GM12878 (cell line): Measurements from ENCODE around the gene NEK7. TPM values are rescaled to one million over a fixed set of nuclear protein-coding genes. Genes with fewer than 3 reads are reported as not detected.

Experiments
- ATAC-seq: fragments of 200-7000 bp; cut with Tn5 transposase; 3 replicates; pipeline ENCODE4 v1.9.1; 2020; ENCODE audit warnings: mild to moderate bottlenecking, moderate library complexity
- BruUV-seq: library from RNA; stranded (reverse); fragments of 400-500 nt; replicated peaks from 2 replicates; lab custom pipeline; 2021; lab: Mats Ljungman, UMichigan
- CTCF ChIA-PET: fragments of 300-600 bp; sonication (Branson Sonifier 250); formaldehyde crosslinking; extraction: SDS; loops from one replicate; lab custom pipeline; 2021; ENCODE audit warnings: inconsistent platforms; lab: Yijun Ruan, JAX
- POLR2A ChIA-PET: fragments of 350-600 bp; formaldehyde crosslinking; extraction: SDS; loops from one replicate; lab custom pipeline; 2021; ENCODE audit warnings: inconsistent platforms; lab: Charles Lee
- RAD21 ChIA-PET: fragments of 300-600 bp; sonication (Branson Sonifier 250); formaldehyde crosslinking; loops from one replicate; lab custom pipeline; 2023; ENCODE audit warnings: antibody characterized with exemption; ENCODE audit not compliant: unreplicated experiment; lab: Charles Lee
- SMC1A ChIA-PET: fragments of 300-600 bp; sonication (Branson Sonifier 250); formaldehyde crosslinking; loops from one replicate; lab custom pipeline; 2023; ENCODE audit not compliant: unreplicated experiment, uncharacterized antibody; lab: Charles Lee
- DNase-seq: peaks from one replicate; pipeline ENCODE4 v3.0.0-alpha.2; 2011; ENCODE audit warnings: low read depth, low spot score
- FAIRE-seq: peaks from 3 replicates; lab custom pipeline; 2011; peaks lifted over from hg19 to GRCh38; lab: Jason Lieb, UNC
- H2AFZ ChIP-seq: 2 replicates; pipeline ENCODE4 v1.6.0; 2011; ENCODE audit warnings: low read depth, low read length, control low read depth; ENCODE audit not compliant: control insufficient read depth
- H3K27ac ChIP-seq: 2 replicates; pipeline ENCODE4 v1.5.1; 2011; ENCODE audit warnings: control low read depth; ENCODE audit not compliant: control insufficient read depth, insufficient read depth
- H3K27me3 ChIP-seq, 2 experiments: replicated peaks in 1 of 2; 2 replicates each; pipeline versions ENCODE4 v1.6.0 to v1.6.1; 2011; ENCODE audit warnings: low read length in 1 of 2; ENCODE audit not compliant: control insufficient read depth in 2 of 2, insufficient read depth in 2 of 2
- H3K36me3 ChIP-seq, 2 experiments: 2 replicates each; pipeline ENCODE4 v1.5.1; 2011; ENCODE audit warnings: low read length in 1 of 2; ENCODE audit not compliant: control insufficient read depth in 2 of 2, insufficient read depth in 2 of 2
- H3K4me1 ChIP-seq: 2 replicates; pipeline ENCODE4 v1.6.1; 2011; ENCODE audit warnings: mild to moderate bottlenecking, low read length, moderate library complexity, mixed read lengths; ENCODE audit not compliant: control insufficient read depth, insufficient read depth
- H3K4me2 ChIP-seq: 2 replicates; pipeline ENCODE4 v1.6.0; 2011; ENCODE audit warnings: control low read depth; ENCODE audit not compliant: control insufficient read depth, insufficient read depth
- H3K4me3 ChIP-seq: fragments of 200-600 bp; sonication (generic); 2 replicates; pipeline ENCODE4 v1.5.1; 2016
- H3K79me2 ChIP-seq: 2 replicates; pipeline ENCODE4 v1.6.0; 2011; ENCODE audit warnings: low read length; ENCODE audit not compliant: control insufficient read depth, insufficient read depth
- H3K9ac ChIP-seq: 2 replicates; pipeline ENCODE4 v1.8.0; 2011; ENCODE audit warnings: low read length, control low read depth, mixed read lengths; ENCODE audit not compliant: control insufficient read depth, insufficient read depth
- H3K9me3 ChIP-seq: replicated peaks from 3 replicates; pipeline ENCODE4 v1.5.1; 2011; ENCODE audit warnings: mild to moderate bottlenecking, low read length; ENCODE audit not compliant: control insufficient read depth, insufficient read depth
- H4K20me1 ChIP-seq: 2 replicates; pipeline ENCODE4 v1.6.0; 2011; ENCODE audit not compliant: control insufficient read depth, insufficient read depth
- BMI1 ChIP-seq: fragments of 450-650 bp; IDR thresholded peaks from 2 replicates; pipeline ENCODE4 v1.6.1; 2016; ENCODE audit warnings: mild to moderate bottlenecking, moderate library complexity, borderline replicate concordance
- EZH2 ChIP-seq: IDR thresholded peaks from 2 replicates; pipeline ENCODE4 v1.6.1; 2012; ENCODE audit warnings: low read depth, mild to moderate bottlenecking, control low read depth, inconsistent platforms, low read length, borderline replicate concordance; ENCODE audit not compliant: control insufficient read depth
- GABPA ChIP-seq: IDR thresholded peaks from 2 replicates; pipeline ENCODE4 v1.6.1; 2014; ENCODE audit warnings: antibody characterized with exemption, low read depth, mild to moderate bottlenecking, inconsistent platforms
- HDGF ChIP-seq: fragments of 450-650 bp; IDR thresholded peaks from 2 replicates; pipeline ENCODE4 v1.6.1; 2016; ENCODE audit warnings: antibody characterized with exemption
- IKZF2 ChIP-seq, 2 experiments: fragments of 450-650 bp; IDR thresholded peaks; 2 replicates each; pipeline ENCODE4 v1.6.1; 2017; ENCODE audit warnings: mild to moderate bottlenecking in 2 of 2, moderate library complexity in 2 of 2
- IRF3 ChIP-seq: fragments of 450-650 bp; IDR thresholded peaks from 2 replicates; pipeline ENCODE4 v1.6.1; 2014; ENCODE audit warnings: mild to moderate bottlenecking
- LARP7 ChIP-seq: fragments of 450-650 bp; IDR thresholded peaks from 2 replicates; pipeline ENCODE4 v1.6.1; 2017; ENCODE audit warnings: mild to moderate bottlenecking
- NFYA ChIP-seq: IDR thresholded peaks from 2 replicates; pipeline ENCODE4 v1.6.1; 2011; ENCODE audit warnings: low read depth, mild to moderate bottlenecking, low read length, improper control_type of control experiment, borderline replicate concordance
- NR2C2 ChIP-seq: IDR thresholded peaks from 2 replicates; pipeline ENCODE4 v1.6.1; 2011; ENCODE audit warnings: borderline replicate concordance, low read depth; ENCODE audit not compliant: control insufficient read depth, insufficient read length
- PML ChIP-seq: IDR thresholded peaks from 2 replicates; pipeline ENCODE4 v1.6.1; 2012; ENCODE audit warnings: low read length, inconsistent platforms
- RAD21 ChIP-seq: IDR thresholded peaks from 2 replicates; pipeline ENCODE4 v1.6.1; 2011; ENCODE audit warnings: mild to moderate bottlenecking, low read depth, low read length, moderate library complexity; ENCODE audit not compliant: insufficient read depth
- RELA ChIP-seq: fragments of 450-650 bp; IDR thresholded peaks from 2 replicates; pipeline ENCODE4 v1.8.0; 2014; ENCODE audit warnings: borderline replicate concordance; ENCODE audit not compliant: partially characterized antibody
- RFX5 ChIP-seq: IDR thresholded peaks from 2 replicates; pipeline ENCODE4 v1.6.1; 2011; ENCODE audit warnings: low read depth, low read length, improper control_type of control experiment
- TCF3 ChIP-seq: IDR thresholded peaks from 2 replicates; pipeline ENCODE4 v1.6.1; 2012; ENCODE audit warnings: low read depth, mild to moderate bottlenecking, low read length, borderline replicate concordance; ENCODE audit not compliant: insufficient read depth
- ZNF217 ChIP-seq: fragments of 450-650 bp; IDR thresholded peaks from 2 replicates; pipeline ENCODE4 v1.6.1; 2017; ENCODE audit warnings: antibody characterized with exemption, mild to moderate bottlenecking
- ZNF687 ChIP-seq: fragments of 450-650 bp; IDR thresholded peaks from 2 replicates; pipeline ENCODE4 v1.6.1; 2017; ENCODE audit warnings: mild to moderate bottlenecking, moderate library complexity
- WGBS: methylation state at CpG from one replicate; pipeline ENCODE4 v1.1.6; 2016; ENCODE audit warnings: low lambda C conversion rate; ENCODE audit not compliant: insufficient replicate concordance, insufficient coverage; ENCODE audit errors: missing lambda C conversion rate; 5-methylcytosine and 5-hydroxymethylcytosine counted together
- in situ Hi-C: fragments of 300-500 bp; cut with MboI; formaldehyde crosslinking; loops from 9 replicates; pipeline ENCODE4 v1.14.3; 2018; ENCODE audit warnings: mixed read lengths
- intact Hi-C: fragments of 100-400 bp; cut with micrococcal nuclease; formaldehyde crosslinking; loops from one replicate; pipeline ENCODE4 v1.14.2; 2022; ENCODE audit not compliant: unreplicated experiment
- polyA plus RNA-seq, 11 experiments: library from polyadenylated mRNA; depleted of rRNA in 4 of 11; unstranded in 6 of 11; stranded (reverse) in 5 of 11; fragments of >200 nt; fragmentation: Nextera tagmentation in 4 of 11; fragmentation: Illumina TruSeq in 1 of 11; extraction: Ambion mirVana in 4 of 11; extraction: Trizol in 1 of 11; gene quantifications; 1 replicate in 1 of 11; 2 replicates in 10 of 11; pipeline versions ENCODE4 v1.2.1 to v1.2.3, GENCODE V29; 2011 to 2016; ENCODE audit warnings: inconsistent platforms in 2 of 11, missing spikeins in 2 of 11, low read depth in 1 of 11
- total RNA-seq, 4 experiments: library from RNA; depleted of rRNA in 3 of 4; stranded (reverse); fragments of >200 nt in 3 of 4; fragmentation: Illumina TruSeq in 1 of 4; extraction: Trizol in 1 of 4; gene quantifications; 2 replicates each; pipeline versions ENCODE4 v1.2.1 to v1.2.3, GENCODE V29; 2013 to 2021

NEK7 gene
- total and polyA plus RNA-seq, 10 of the 15 experiments (the other 5 are each of a cell fraction or from before 2014, with no cell fraction given) = 9.4 to 77.7 (median 24.0) TPM

- no peak overlapping the region for H3K4me2 ChIP-seq
- POLR2A ChIA-PET = no interaction called here
- in situ Hi-C loops = no loop called here
Measured at GRCh38 chr1:198125995-198126735, 30.6 kb upstream of the NEK7 start.

DNA sequence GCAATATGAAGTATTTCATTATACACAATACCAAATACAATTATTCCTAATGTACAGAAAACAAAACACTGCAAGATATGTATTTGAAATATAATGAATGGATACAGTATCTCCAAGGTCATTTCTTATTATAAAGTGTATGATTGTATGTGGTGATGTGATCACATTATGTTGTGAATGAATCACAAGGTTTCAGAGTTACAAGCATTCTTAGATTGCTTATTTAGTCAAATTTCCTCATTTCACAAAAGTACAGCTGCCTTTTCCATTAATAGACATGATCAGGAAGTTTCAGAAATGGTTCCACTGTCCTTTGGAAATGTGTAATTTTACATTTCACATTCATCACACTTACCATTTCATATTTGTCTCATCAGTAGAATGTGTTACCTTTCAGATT lies 28.3 kb upstream of the NEK7 start:
- peaks cover 0 to 2% of the 10 kb centered on the region in 2 experiments; a peak in 1 of 4 replicates for H3K27me3 ChIP-seq
- CTCF ChIA-PET = no interaction called here
- no TSS peak for BruUV-seq
- H3K27ac ChIP-seq = no peak overlapping the region
- no peak for FAIRE-seq
- no peak for ATAC-seq
- no peak overlapping the region for H3K4me2 ChIP-seq
- intact Hi-C loops = no loop called here
- RAD21 ChIA-PET = no interaction called here
- no peaks in the 10 kb centered on the region; the same call in 1 of the 2 replicates for H3K4me1 ChIP-seq
- in situ Hi-C loops = no loop called here
- H3K9me3 ChIP-seq = no peaks in the 10 kb centered on the region
- POLR2A ChIA-PET = no interaction called here
- no peaks in the 10 kb centered on the region for H3K79me2 ChIP-seq
- H3K9ac ChIP-seq = no peak overlapping the region
- no peak for DNase-seq
- no peaks in the 10 kb centered on the region for H4K20me1 ChIP-seq
- no peak overlapping the region for H2AFZ ChIP-seq
- H3K36me3 ChIP-seq = no peaks in the 10 kb centered on the region
- H3K4me3 ChIP-seq = no peak overlapping the region
- SMC1A ChIA-PET = no interaction called here
- no peak for TF ChIP-seq ZNF217
- TF ChIP-seq IRF3 = no peak
- TF ChIP-seq ZNF687 = no peak
- TF ChIP-seq TCF3 = no peak
- no peak for TF ChIP-seq IKZF2 (IDR thresholded peaks at IDR 0.05)
- no peak for TF ChIP-seq NFYA
- no peak for TF ChIP-seq HDGF
- TF ChIP-seq NR2C2 = no peak
- no peak for TF ChIP-seq LARP7
- no peak for TF ChIP-seq RFX5

More at GRCh38 chr1:198125995-198126735, 30.6 kb upstream of the NEK7 start:
- H3K36me3 ChIP-seq = no peaks in the 10 kb centered on the region
- DNase-seq (no peak), FAIRE-seq (no peak), ATAC-seq (no peak)
- ChIA-PET RAD21 (no interaction called here), CTCF (interaction anchor here (0.6 to 2.0 kb wide), 5 partner anchors 23 to 616 kb away, joined by 3 to 4 read pairs (median 3); no protein-coding TSS in a partner anchor), SMC1A (interaction anchor here (0.9 kb wide), 1 partner anchor 230 kb away, joined by 3 read pairs; no protein-coding TSS in a partner anchor)
- no peak overlapping the region for H3K4me3 ChIP-seq
- intact Hi-C loops = no loop called here
- H3K27me3 ChIP-seq = peaks cover 0 to 2% of the 10 kb centered on the region in 2 experiments; a peak in 1 of 4 replicates
- BruUV-seq = no TSS peak
- H3K79me2 ChIP-seq = no peaks in the 10 kb centered on the region
- no peaks in the 10 kb centered on the region for H4K20me1 ChIP-seq
- H2AFZ ChIP-seq = no peak overlapping the region
- TF ChIP-seq BMI1 (no peak), RAD21 (no peak), RELA (no peak), PML (no peak), GABPA (no peak), EZH2 (no peak)
- no peak overlapping the region for H3K27ac ChIP-seq
- no peak overlapping the region for H3K9ac ChIP-seq
- H3K9me3 ChIP-seq = no peaks in the 10 kb centered on the region
- 46% methylated on average over 1 of the region's 1 CpG for WGBS
- no peaks in the 10 kb centered on the region for H3K4me1 ChIP-seq
